Measurements from ENCODE around the gene RASSF1. TPM values are rescaled to one million over a fixed set of nuclear protein-coding genes. Genes with fewer than 3 reads are reported as not detected.

RASSF1 gene
- total RNA-seq, 1 donor from 2014 or later, result 68.3 TPM

Other genes starting within 250 kb of the RASSF1 start
- gene SEMA3F, start 185.5 kb downstream of the RASSF1 start, total RNA-seq, result 0.14 and 0.31 TPM in 2 replicates
- gene GNAT1, start 149.2 kb downstream of the RASSF1 start, total RNA-seq, result not detected in 2 replicates
- not detected in 2 replicates for gene SLC38A3, start 135.6 kb downstream of the RASSF1 start, total RNA-seq
- 225 and 232 TPM in 2 replicates for gene GNAI2, start 104.6 kb downstream of the RASSF1 start, total RNA-seq
- 0.45 and 0.82 TPM in 2 replicates for gene SEMA3B, start 71.7 kb downstream of the RASSF1 start, total RNA-seq
- not detected in 2 replicates for gene LSMEM2, start 61.7 kb downstream of the RASSF1 start, total RNA-seq
- gene IFRD2, start 48.4 kb downstream of the RASSF1 start, total RNA-seq, result 231 and 233 TPM in 2 replicates
- gene HYAL3, start 41.4 kb downstream of the RASSF1 start, total RNA-seq, result 7.1 and 7.3 TPM in 2 replicates
- gene NAA80, start 41.4 kb downstream of the RASSF1 start, total RNA-seq, result 17.3 and 20.0 TPM in 2 replicates
- gene HYAL1, start 37.3 kb downstream of the RASSF1 start, total RNA-seq, result 0.28 and 0.50 TPM in 2 replicates
- 14.4 and 16.3 TPM in 2 replicates for gene HYAL2, start 18.1 kb downstream of the RASSF1 start, total RNA-seq
- 24.4 and 25.0 TPM in 2 replicates for gene TUSC2, start 12.6 kb downstream of the RASSF1 start, total RNA-seq
- 1.2 and 1.3 TPM in 2 replicates for gene ZMYND10, start 4.9 kb upstream of the RASSF1 start, total RNA-seq
- 38.1 and 43.0 TPM in 2 replicates for gene NPRL2, start 9.9 kb upstream of the RASSF1 start, total RNA-seq
- gene CYB561D2, start 10.0 kb upstream of the RASSF1 start, total RNA-seq, result 23.9 and 27.0 TPM in 2 replicates
- 20.3 and 20.5 TPM in 2 replicates for gene TMEM115, start 18.7 kb upstream of the RASSF1 start, total RNA-seq
- gene CACNA2D2, start 162.8 kb upstream of the RASSF1 start, total RNA-seq, result 0.23 and 0.62 TPM in 2 replicates
- gene C3orf18, start 226.9 kb upstream of the RASSF1 start, total RNA-seq, result 32.6 and 35.4 TPM in 2 replicates
- 62.9 and 66.0 TPM in 2 replicates for gene HEMK1, start 228.7 kb upstream of the RASSF1 start, total RNA-seq